IPS-18a (cell line): Measurements from ENCODE around the gene GHRH.

Experiments used
- H3K27ac ChIP-seq: one replicate; pipeline ENCODE4 v1.5.1; 2013; ENCODE audit warnings: low read length
- H3K27me3 ChIP-seq: one replicate; pipeline ENCODE4 v1.6.1; 2013; ENCODE audit warnings: mild to moderate bottlenecking, low read length; ENCODE audit not compliant: control insufficient read depth, insufficient read depth
- H3K36me3 ChIP-seq: one replicate; pipeline ENCODE4 v1.6.1; 2013; ENCODE audit warnings: low read depth, low read length; ENCODE audit not compliant: control insufficient read depth
- H3K4me1 ChIP-seq: one replicate; pipeline ENCODE4 v1.6.1; 2013; ENCODE audit warnings: low read depth, low read length; ENCODE audit not compliant: control insufficient read depth
- H3K4me3 ChIP-seq: one replicate; pipeline ENCODE4 v1.5.1; 2013; ENCODE audit warnings: low read length
- H3K9ac ChIP-seq: one replicate; pipeline ENCODE4 v1.6.1; 2013; ENCODE audit warnings: mild to moderate bottlenecking, low read length, moderate library complexity
- H3K9me3 ChIP-seq: one replicate; pipeline ENCODE4 v1.6.1; 2013; ENCODE audit warnings: low read depth, low read length; ENCODE audit not compliant: control insufficient read depth

The GHRH gene

DNA sequence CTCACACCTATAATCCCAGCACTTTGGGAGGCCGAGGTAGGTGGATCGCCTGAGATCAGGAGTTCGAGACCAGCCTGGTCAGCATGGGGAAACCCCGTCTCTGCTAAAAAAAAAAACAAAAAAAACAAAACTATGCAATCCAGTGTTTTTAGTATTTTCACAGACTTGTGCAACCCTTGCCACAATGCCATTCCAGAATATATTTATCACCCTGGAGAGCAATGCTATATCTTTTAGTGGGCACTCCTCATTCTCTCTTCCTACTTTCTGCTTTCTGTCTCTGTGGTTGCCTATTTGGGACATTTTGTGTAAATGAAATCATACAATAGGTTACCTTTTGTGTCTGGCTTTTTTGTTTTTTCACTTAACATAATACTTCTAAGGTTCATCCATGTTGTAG, 43.2 kb downstream of the GHRH start:
- no peaks in the 10 kb centered on the region for H3K9me3 ChIP-seq
- peaks cover 8% of the 10 kb centered on the region for H3K4me1 ChIP-seq
- H3K36me3 ChIP-seq, result peaks cover 58% of the 10 kb centered on the region
- no peak overlapping the region for H3K9ac ChIP-seq
- H3K4me3 ChIP-seq, result no peak overlapping the region
- no peaks in the 10 kb centered on the region for H3K27me3 ChIP-seq
- no peak overlapping the region for H3K27ac ChIP-seq

DNA sequence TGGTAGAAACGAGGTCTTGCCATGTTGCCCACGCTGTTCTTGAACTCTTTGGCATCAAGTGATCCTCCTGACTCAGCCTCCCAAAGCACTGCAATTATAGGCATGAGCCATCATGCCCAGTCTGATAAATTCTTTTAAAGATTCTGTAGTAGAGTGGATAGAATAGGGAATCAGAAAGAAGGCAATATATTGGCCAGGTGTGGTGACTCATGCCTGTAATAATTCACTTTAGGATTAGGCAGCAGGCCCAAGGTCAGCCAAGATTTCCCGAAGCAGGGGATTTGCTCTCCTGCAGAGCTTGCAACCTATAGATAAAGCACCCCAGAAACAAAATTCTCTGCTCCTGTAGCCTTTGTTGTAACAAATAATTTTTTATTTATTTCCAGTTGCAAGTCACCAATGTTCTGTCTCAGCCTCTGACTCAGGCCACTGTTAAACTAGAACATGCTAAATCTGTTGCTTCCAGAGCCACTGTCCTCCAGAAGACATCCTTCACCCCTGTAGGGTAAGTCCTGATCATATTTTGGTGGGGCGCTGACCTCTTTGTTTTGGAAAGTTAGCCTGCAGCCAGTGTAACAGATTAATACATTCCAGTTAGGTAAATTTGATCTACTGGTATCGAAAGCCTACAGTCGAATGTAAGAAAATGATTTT, 51.8 kb downstream of the GHRH start:
- H3K27me3 ChIP-seq, result no peaks in the 10 kb centered on the region
- H3K36me3 ChIP-seq, result peaks cover 83% of the 10 kb centered on the region
- H3K9me3 ChIP-seq, result no peaks in the 10 kb centered on the region

DNA sequence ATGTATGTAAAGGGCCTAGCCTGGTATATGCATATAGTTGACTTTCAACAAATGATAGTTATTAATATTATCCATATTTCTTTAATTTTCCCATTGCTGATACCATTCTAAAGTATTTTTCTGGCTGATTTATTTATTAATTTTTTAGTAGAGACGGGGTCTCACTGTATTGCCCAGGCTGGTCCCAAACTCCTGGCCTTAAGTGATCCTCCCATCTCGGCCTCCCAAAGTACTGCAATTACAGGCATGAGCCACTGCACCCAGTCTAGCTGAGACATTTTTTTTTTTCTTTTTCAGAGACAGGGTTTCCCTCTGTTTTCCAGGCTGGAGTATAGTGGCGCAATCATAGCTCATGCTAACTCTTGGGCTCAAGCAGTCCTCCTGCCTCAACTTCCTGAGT, 52.4 kb downstream of the GHRH start:
- Histone ChIP-seq H3K4me1 (no peaks in the 10 kb centered on the region), H3K4me3 (no peak overlapping the region), H3K36me3 (peaks cover 83% of the 10 kb centered on the region), H3K9me3 (no peaks in the 10 kb centered on the region), H3K9ac (no peak overlapping the region), H3K27ac (no peak overlapping the region), H3K27me3 (no peaks in the 10 kb centered on the region)

More for the DNA sequence above, 51.8 kb downstream of the GHRH start:
- Histone ChIP-seq H3K9ac (no peak overlapping the region), H3K27ac (no peak overlapping the region), H3K4me1 (no peaks in the 10 kb centered on the region), H3K4me3 (no peak overlapping the region)

DNA sequence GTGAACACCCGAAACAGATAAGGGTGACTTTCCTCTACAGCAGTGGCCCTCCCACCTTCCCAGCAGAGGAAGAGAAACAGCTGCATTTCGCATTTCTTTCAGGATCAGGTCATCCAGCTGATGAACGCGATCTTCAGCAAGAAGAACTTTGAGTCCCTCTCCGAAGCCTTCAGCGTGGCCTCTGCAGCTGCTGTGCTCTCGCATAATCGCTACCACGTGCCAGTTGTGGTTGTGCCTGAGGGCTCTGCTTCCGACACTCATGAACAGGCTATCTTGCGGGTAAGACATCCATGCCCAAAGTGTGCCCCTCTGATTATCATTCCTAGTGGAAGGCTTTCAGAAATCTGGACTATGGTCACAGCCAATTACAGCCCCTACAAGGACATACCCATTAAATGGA, 54.4 kb downstream of the GHRH start:
- Histone ChIP-seq H3K9me3 (no peaks in the 10 kb centered on the region), H3K9ac (no peak overlapping the region), H3K27me3 (no peaks in the 10 kb centered on the region), H3K4me1 (no peaks in the 10 kb centered on the region), H3K4me3 (no peak overlapping the region), H3K36me3 (peaks cover 82% of the 10 kb centered on the region), H3K27ac (no peak overlapping the region)

DNA sequence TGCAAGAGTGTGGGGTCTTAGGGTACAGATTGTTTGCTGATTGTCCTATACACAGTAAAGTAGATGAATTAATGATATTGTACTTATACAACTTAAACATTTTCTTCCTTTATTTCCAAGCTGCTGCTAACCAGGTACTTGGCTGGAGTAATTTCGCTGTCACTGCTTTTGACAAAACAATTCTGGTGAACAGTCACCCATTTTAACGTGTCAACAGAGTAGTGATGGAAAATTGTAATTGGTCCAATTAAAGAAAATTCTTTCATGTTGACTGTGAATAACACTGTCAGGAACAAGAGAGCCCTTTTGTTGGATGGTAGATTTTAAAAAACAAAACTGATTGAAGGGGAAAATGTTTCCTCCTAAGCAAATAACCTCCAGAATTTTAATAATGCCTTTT, 55.8 kb downstream of the GHRH start:
- H3K9ac ChIP-seq, result no peak overlapping the region
- H3K27ac ChIP-seq, result no peak overlapping the region
- peaks cover 90% of the 10 kb centered on the region for H3K36me3 ChIP-seq
- no peak overlapping the region for H3K4me3 ChIP-seq
- no peaks in the 10 kb centered on the region for H3K9me3 ChIP-seq
- H3K27me3 ChIP-seq, result no peaks in the 10 kb centered on the region
- H3K4me1 ChIP-seq, result no peaks in the 10 kb centered on the region

DNA sequence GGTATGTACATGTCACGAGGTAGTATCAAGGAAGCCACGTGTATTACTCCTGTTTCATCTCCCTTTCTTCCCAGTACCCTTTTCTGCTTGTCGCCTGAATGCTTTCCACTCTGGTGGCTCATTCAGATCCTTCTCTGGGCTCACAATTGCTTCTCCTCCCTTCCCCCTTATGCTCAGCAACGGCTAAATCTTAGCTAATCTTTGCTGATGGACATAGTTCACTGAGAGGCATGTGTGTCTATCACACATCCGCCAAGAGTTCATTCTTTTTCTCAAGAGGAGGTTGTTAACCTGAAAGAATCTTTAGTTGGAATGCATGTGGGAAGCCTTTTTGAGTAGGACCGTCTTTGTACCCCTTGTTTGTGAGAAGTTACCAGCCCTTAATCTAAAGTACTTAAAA, 56.5 kb downstream of the GHRH start:
- peaks cover 95% of the 10 kb centered on the region for H3K36me3 ChIP-seq
- no peaks in the 10 kb centered on the region for H3K27me3 ChIP-seq

DNA sequence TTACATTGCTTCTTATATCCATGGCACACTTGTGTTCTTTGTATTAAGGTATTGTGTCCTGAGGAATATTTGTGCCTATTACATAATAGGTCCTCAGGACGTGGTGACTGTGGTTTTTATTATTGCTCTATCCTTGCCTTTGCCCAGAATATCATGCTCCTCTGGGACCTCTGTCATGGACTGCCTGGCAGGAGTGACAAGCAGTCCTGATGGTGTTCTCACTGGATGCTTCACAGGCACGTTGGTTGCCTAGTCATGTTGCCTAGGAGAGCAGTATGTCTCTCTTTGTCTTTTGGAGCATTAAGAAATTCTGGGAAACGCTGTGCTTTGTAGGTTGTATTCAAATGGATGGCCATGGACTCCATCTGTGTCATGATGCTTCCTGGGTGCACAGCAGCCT, 57.6 kb downstream of the GHRH start:
- no peaks in the 10 kb centered on the region for H3K9me3 ChIP-seq
- H3K4me3 ChIP-seq, result no peak overlapping the region
- H3K27me3 ChIP-seq, result no peaks in the 10 kb centered on the region
- H3K36me3 ChIP-seq, result peaks cover 94% of the 10 kb centered on the region
- H3K9ac ChIP-seq, result no peak overlapping the region
- H3K27ac ChIP-seq, result no peak overlapping the region
- H3K4me1 ChIP-seq, result no peaks in the 10 kb centered on the region

More for the DNA sequence above, 56.5 kb downstream of the GHRH start:
- Histone ChIP-seq H3K9ac (no peak overlapping the region), H3K27ac (no peak overlapping the region), H3K4me1 (no peaks in the 10 kb centered on the region), H3K4me3 (no peak overlapping the region), H3K9me3 (no peaks in the 10 kb centered on the region)

DNA sequence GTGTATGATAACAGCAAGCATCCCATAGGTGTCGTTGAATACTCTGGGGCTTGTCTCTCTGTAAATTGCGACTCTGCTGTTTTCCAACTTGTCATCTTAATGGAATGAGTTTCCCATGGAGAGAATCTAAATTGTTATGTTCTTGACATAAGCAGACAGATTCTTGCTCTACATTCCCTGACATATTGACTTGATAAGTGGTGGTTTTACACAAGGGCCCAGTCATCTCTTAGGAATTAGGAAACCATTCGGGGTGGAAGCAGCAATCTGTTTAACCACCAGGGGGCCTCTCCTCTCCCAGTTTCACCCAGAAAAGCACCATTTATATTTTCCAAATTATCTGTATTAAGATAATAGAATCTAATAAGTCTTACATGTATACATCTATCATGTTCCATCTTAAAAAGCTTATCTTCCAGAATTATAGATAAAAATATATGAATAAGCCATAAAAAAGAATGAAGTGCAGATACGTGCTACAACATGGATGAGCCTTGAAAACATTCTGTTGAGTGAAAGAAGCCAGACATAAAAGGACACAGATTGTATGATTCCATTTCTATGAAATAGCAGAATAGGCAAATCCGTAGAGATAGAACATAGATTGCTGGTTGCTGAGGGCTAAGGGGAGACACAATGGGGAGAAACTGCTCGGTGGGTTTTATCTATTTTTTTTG, 59.2 kb downstream of the GHRH start:
- Histone ChIP-seq H3K9me3 (no peaks in the 10 kb centered on the region), H3K9ac (no peak overlapping the region), H3K36me3 (peaks cover 87% of the 10 kb centered on the region), H3K4me3 (no peak overlapping the region), H3K27ac (no peak overlapping the region), H3K27me3 (no peaks in the 10 kb centered on the region), H3K4me1 (no peaks in the 10 kb centered on the region)

DNA sequence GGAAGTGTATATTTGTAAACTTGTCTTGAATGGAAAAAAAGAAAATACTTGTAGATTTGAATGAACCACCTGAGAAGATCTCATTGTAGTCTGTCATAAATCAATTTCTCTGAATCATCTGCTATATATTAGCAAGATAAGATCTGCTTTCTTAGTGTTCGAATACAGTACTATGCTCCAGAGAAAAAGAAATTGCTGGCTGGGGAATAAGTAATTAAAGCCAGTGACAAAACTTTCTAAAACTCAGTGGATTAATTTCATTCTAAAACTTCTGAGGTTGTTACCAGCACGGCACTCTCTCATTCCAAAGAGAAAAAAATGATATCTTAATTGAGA, 59.8 kb downstream of the GHRH start:
- Histone ChIP-seq H3K9ac (no peak overlapping the region), H3K4me3 (no peak overlapping the region), H3K9me3 (no peaks in the 10 kb centered on the region), H3K36me3 (peaks cover 83% of the 10 kb centered on the region), H3K27ac (no peak overlapping the region), H3K27me3 (no peaks in the 10 kb centered on the region), H3K4me1 (no peaks in the 10 kb centered on the region)
